HepG2 (cell line): ENCODE measurements around the gene BBS5. TPM values are rescaled to one million over a fixed set of nuclear protein-coding genes. Genes with fewer than 3 reads are reported as not detected.

Experiments used
- CHCHD3 ChIP-seq: sonication (generic); formaldehyde crosslinking; IDR thresholded peaks from 2 replicates; pipeline ENCODE4 v1.8.0; 2022; ENCODE audit warnings: mild to moderate bottlenecking, missing genetic modification reagents, moderate library complexity
- CREM ChIP-seq, 2 experiments: sonication (generic) in 1 of 2; formaldehyde crosslinking in 1 of 2; IDR thresholded peaks; 2 replicates each; pipeline versions ENCODE4 v1.4.0 to v1.6.1; 2016 to 2020; ENCODE audit warnings: antibody characterized with exemption in 1 of 2, mild to moderate bottlenecking in 1 of 2, missing genetic modification reagents in 1 of 2
- ETV5 ChIP-seq: IDR thresholded peaks from 2 replicates; pipeline ENCODE4 v1.6.1; 2018; ENCODE audit warnings: missing biosample characterization, missing genetic modification reagents, inconsistent platforms, borderline replicate concordance
- KAT2B ChIP-seq: fragments of 150-350 bp; IDR thresholded peaks from 2 replicates; pipeline ENCODE4 v1.6.1; 2014; ENCODE audit warnings: low read depth, low read length, borderline replicate concordance
- KLF12 ChIP-seq: sonication (generic); formaldehyde crosslinking; IDR thresholded peaks from 2 replicates; pipeline ENCODE4 v1.4.0; 2020; ENCODE audit warnings: missing genetic modification reagents, borderline replicate concordance
- MATR3 ChIP-seq: sonication (generic); formaldehyde crosslinking; IDR thresholded peaks from 2 replicates; pipeline ENCODE4 v1.4.0; 2020; ENCODE audit warnings: missing genetic modification reagents
- NAIF1 ChIP-seq: sonication (generic); formaldehyde crosslinking; IDR thresholded peaks from 2 replicates; pipeline ENCODE4 v1.5.0; 2020; ENCODE audit warnings: mild to moderate bottlenecking, missing genetic modification reagents, borderline replicate concordance
- PREB ChIP-seq: sonication (generic); formaldehyde crosslinking; IDR thresholded peaks from 2 replicates; pipeline ENCODE4 v1.4.0; 2020; ENCODE audit warnings: missing genetic modification reagents
- SATB2 ChIP-seq: sonication (generic); formaldehyde crosslinking; IDR thresholded peaks from 2 replicates; pipeline ENCODE4 v1.5.0; 2020; ENCODE audit warnings: missing genetic modification reagents
- SKIL ChIP-seq: sonication (generic); formaldehyde crosslinking; IDR thresholded peaks from 2 replicates; pipeline ENCODE4 v1.8.0; 2022; ENCODE audit warnings: missing genetic modification reagents, mild to moderate bottlenecking, moderate library complexity, borderline replicate concordance
- SMARCC2 ChIP-seq: fragments of 450-650 bp; IDR thresholded peaks from 2 replicates; pipeline ENCODE4 v1.6.1; 2017; ENCODE audit warnings: antibody characterized with exemption, mild to moderate bottlenecking
- SOX6 ChIP-seq, 2 experiments: fragments of 450-650 bp in 1 of 2; sonication (generic) in 1 of 2; formaldehyde crosslinking in 1 of 2; IDR thresholded peaks; 2 replicates each; pipeline versions ENCODE4 v1.4.0 to v1.6.1; 2017 to 2020; ENCODE audit warnings: antibody characterized with exemption in 1 of 2, mild to moderate bottlenecking in 1 of 2, missing genetic modification reagents in 1 of 2
- SRY ChIP-seq: sonication (generic); formaldehyde crosslinking; IDR thresholded peaks from 2 replicates; pipeline ENCODE4 v1.8.0; 2022; ENCODE audit warnings: mild to moderate bottlenecking, missing genetic modification reagents
- YY1 ChIP-seq: IDR thresholded peaks from 2 replicates; pipeline ENCODE4 v1.6.1; 2011; ENCODE audit warnings: low read length, low read depth, moderate library complexity, mild to moderate bottlenecking; ENCODE audit not compliant: insufficient read depth, insufficient replicate concordance
- ZNF225 ChIP-seq: sonication (generic); formaldehyde crosslinking; IDR thresholded peaks from 2 replicates; pipeline ENCODE4 v1.4.0; 2020; ENCODE audit warnings: mild to moderate bottlenecking, missing genetic modification reagents
- ZNF317 ChIP-seq: sonication (generic); formaldehyde crosslinking; IDR thresholded peaks from 2 replicates; pipeline ENCODE4 v1.5.0; 2020; ENCODE audit warnings: mild to moderate bottlenecking, missing genetic modification reagents
- ZNF44 ChIP-seq: sonication (generic); formaldehyde crosslinking; IDR thresholded peaks from 2 replicates; pipeline ENCODE4 v1.5.1; 2020; ENCODE audit warnings: mild to moderate bottlenecking, missing genetic modification reagents
- ZNF510 ChIP-seq: sonication (generic); formaldehyde crosslinking; IDR thresholded peaks from 2 replicates; pipeline ENCODE4 v1.4.0; 2020; ENCODE audit warnings: low read depth, mild to moderate bottlenecking, missing genetic modification reagents
- ZNF839 ChIP-seq: sonication (generic); formaldehyde crosslinking; IDR thresholded peaks from 2 replicates; pipeline ENCODE4 v1.4.0; 2020; ENCODE audit warnings: missing genetic modification reagents, mild to moderate bottlenecking, borderline replicate concordance
- ZSCAN20 ChIP-seq: sonication (generic); formaldehyde crosslinking; IDR thresholded peaks from 2 replicates; pipeline ENCODE4 v1.4.0; 2020; ENCODE audit warnings: missing genetic modification reagents, mild to moderate bottlenecking, borderline replicate concordance
- polyA plus RNA-seq, 8 experiments: library from polyadenylated mRNA; depleted of rRNA in 3 of 8; stranded (reverse) in 7 of 8; unstranded in 1 of 8; fragments of >200 nt; fragmentation: Illumina TruSeq in 4 of 8; extraction: Trizol in 4 of 8; gene quantifications; 2 replicates each; pipeline versions ENCODE4 v1.2.1 to v1.2.3, GENCODE V29; 2011 to 2016; ENCODE audit warnings: low read depth in 4 of 8, missing spikeins in 1 of 8, mixed read lengths in 1 of 8; ENCODE audit not compliant: insufficient read depth in 1 of 8
- total RNA-seq, 5 experiments: library from RNA; depleted of rRNA; stranded (reverse); fragments of >200 nt; fragmentation: Illumina TruSeq; extraction: Trizol; gene quantifications; 2 replicates each; pipeline ENCODE4 v1.2.3, GENCODE V29; 2016; ENCODE audit warnings: low read depth in 1 of 5
- TF ChIP-seq, protein P1 (sequence below): IDR thresholded peaks from 2 replicates; pipeline ENCODE4 v1.6.1; 2016; ENCODE audit warnings: missing biosample characterization, missing genetic modification reagents, low read depth
- TF ChIP-seq, protein P2 (sequence below): sonication (generic); formaldehyde crosslinking; IDR thresholded peaks from 2 replicates; pipeline ENCODE4 v1.5.0; 2020; ENCODE audit warnings: missing genetic modification reagents
- TF ChIP-seq, protein P3 (sequence below): sonication (generic); formaldehyde crosslinking; IDR thresholded peaks from 2 replicates; pipeline ENCODE4 v1.5.0; 2020; ENCODE audit warnings: mild to moderate bottlenecking, missing genetic modification reagents, borderline replicate concordance

Gene BBS5
- total and polyA plus RNA-seq, 2 of the 13 experiments (the other 11 are each of a cell fraction or from before 2014, with no cell fraction given): 1.8 to 4.5 TPM

GRCh38 chr2:169485650-169486138 is 6.4 kb downstream of the BBS5 start (continued):
- TF ChIP-seq, protein P1, sequence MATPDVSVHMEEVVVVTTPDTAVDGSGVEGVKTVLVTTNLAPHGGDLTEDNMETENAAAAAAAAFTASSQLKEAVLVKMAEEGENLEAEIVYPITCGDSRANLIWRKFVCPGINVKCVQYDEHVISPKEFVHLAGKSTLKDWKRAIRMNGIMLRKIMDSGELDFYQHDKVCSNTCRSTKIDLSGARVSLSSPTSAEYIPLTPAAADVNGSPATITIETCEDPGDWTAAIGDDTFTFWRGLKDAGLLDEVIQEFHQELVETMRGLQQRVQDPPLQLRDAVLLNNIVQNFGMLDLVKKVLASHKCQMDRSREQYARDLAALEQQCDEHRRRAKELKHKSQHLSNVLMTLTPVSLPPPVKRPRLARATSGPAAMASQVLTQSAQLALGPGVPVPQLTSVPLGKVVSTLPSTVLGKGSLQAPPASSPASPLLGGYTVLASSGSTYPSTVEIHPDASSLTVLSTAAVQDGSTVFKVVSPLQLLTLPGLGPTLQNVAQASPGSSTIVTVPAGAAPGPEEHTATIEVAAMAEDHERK (CRISPR knock-in tag): no peak
- TF ChIP-seq ZNF839 (CRISPR knock-in tag) (no peak), SOX6 (IDR thresholded peaks at IDR 0.05) (no peak), SOX6 (CRISPR knock-in tag; IDR thresholded peaks at IDR 0.05) (peak; percentile 29; the same call in 1 of the 2 replicates), CHCHD3 (CRISPR knock-in tag) (no peak), ZNF225 (CRISPR knock-in tag) (no peak), MATR3 (CRISPR knock-in tag) (no peak), KLF12 (no peak), ZNF317 (CRISPR knock-in tag) (no peak), NAIF1 (CRISPR knock-in tag) (no peak), ZNF510 (CRISPR knock-in tag) (no peak), SRY (no peak), ZNF44 (no peak), PREB (CRISPR knock-in tag) (no peak), ETV5 (CRISPR knock-in tag) (no peak), KAT2B (no peak), YY1 (peak; percentile 1), SATB2 (CRISPR knock-in tag) (no peak), CREM (IDR thresholded peaks at IDR 0.05) (peak; percentile 39; the same call in 1 of the 2 replicates), CREM (CRISPR knock-in tag; IDR thresholded peaks at IDR 0.05) (no peak), ZSCAN20 (no peak), SMARCC2 (no peak), SKIL (CRISPR knock-in tag) (no peak)
- TF ChIP-seq, protein P2, sequence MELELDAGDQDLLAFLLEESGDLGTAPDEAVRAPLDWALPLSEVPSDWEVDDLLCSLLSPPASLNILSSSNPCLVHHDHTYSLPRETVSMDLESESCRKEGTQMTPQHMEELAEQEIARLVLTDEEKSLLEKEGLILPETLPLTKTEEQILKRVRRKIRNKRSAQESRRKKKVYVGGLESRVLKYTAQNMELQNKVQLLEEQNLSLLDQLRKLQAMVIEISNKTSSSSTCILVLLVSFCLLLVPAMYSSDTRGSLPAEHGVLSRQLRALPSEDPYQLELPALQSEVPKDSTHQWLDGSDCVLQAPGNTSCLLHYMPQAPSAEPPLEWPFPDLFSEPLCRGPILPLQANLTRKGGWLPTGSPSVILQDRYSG (CRISPR knock-in tag): no peak
- TF ChIP-seq, protein P3, sequence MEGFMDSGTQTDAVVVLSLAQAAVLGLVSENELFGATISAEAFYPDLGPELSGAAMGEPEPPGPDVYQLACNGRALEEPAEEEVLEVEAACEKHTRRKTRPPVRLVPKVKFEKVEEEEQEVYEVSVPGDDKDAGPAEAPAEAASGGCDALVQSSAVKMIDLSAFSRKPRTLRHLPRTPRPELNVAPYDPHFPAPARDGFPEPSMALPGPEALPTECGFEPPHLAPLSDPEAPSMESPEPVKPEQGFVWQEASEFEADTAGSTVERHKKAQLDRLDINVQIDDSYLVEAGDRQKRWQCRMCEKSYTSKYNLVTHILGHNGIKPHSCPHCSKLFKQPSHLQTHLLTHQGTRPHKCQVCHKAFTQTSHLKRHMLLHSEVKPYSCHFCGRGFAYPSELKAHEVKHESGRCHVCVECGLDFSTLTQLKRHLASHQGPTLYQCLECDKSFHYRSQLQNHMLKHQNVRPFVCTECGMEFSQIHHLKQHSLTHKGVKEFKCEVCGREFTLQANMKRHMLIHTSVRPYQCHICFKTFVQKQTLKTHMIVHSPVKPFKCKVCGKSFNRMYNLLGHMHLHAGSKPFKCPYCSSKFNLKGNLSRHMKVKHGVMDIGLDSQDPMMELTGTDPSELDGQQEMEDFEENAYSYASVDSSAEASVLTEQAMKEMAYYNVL (CRISPR knock-in tag): no peak
